ENCODE data around the gene WDR72. TPM values are rescaled to one million over a fixed set of nuclear protein-coding genes. Genes with fewer than 3 reads are reported as not detected.

Gene WDR72
- polyA plus RNA-seq, 1 of the 3 experiments (the other 2 are of a cell fraction), result 0.02 TPM

DNA sequence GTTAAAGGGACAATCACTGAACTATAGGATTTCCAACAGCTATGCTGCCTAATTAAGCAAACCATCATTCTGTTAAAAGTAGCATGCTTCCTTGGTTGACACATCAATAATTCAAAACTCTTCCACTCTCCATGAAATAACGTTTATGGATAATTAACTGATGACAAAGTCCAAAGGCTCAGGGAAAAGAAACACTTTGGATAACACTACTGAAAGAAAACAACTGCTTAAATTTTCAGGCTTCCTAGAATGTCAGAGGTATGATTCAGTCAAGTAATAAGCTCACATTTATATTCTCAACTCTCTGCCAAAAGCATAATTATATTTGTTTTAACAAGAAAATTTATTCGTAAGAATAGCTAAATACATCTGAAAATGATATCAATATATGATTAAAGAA lies 49.6 kb downstream of the WDR72 start (continued):
- TF ChIP-seq, protein P1, sequence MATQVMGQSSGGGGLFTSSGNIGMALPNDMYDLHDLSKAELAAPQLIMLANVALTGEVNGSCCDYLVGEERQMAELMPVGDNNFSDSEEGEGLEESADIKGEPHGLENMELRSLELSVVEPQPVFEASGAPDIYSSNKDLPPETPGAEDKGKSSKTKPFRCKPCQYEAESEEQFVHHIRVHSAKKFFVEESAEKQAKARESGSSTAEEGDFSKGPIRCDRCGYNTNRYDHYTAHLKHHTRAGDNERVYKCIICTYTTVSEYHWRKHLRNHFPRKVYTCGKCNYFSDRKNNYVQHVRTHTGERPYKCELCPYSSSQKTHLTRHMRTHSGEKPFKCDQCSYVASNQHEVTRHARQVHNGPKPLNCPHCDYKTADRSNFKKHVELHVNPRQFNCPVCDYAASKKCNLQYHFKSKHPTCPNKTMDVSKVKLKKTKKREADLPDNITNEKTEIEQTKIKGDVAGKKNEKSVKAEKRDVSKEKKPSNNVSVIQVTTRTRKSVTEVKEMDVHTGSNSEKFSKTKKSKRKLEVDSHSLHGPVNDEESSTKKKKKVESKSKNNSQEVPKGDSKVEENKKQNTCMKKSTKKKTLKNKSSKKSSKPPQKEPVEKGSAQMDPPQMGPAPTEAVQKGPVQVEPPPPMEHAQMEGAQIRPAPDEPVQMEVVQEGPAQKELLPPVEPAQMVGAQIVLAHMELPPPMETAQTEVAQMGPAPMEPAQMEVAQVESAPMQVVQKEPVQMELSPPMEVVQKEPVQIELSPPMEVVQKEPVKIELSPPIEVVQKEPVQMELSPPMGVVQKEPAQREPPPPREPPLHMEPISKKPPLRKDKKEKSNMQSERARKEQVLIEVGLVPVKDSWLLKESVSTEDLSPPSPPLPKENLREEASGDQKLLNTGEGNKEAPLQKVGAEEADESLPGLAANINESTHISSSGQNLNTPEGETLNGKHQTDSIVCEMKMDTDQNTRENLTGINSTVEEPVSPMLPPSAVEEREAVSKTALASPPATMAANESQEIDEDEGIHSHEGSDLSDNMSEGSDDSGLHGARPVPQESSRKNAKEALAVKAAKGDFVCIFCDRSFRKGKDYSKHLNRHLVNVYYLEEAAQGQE (IDR thresholded peaks at IDR 0.05; ENCODE audit: low read depth, low read length), result no peak
- TF ChIP-seq POLR2AphosphoS5 (IDR thresholded peaks at IDR 0.05; ENCODE audit: low read depth, low read length) (no peak), FOXM1 (IDR thresholded peaks at IDR 0.05; ENCODE audit: low read depth) (no peak), FOSL2 (IDR thresholded peaks at IDR 0.05; ENCODE audit: borderline replicate concordance, low read depth) (no peak), EP300 (IDR thresholded peaks at IDR 0.05; ENCODE audit: borderline replicate concordance in 1 of 2, low read depth in 1 of 2, low read length in 1 of 2) (no peak)
- TF ChIP-seq, protein P2, sequence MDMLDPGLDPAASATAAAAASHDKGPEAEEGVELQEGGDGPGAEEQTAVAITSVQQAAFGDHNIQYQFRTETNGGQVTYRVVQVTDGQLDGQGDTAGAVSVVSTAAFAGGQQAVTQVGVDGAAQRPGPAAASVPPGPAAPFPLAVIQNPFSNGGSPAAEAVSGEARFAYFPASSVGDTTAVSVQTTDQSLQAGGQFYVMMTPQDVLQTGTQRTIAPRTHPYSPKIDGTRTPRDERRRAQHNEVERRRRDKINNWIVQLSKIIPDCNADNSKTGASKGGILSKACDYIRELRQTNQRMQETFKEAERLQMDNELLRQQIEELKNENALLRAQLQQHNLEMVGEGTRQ (IDR thresholded peaks at IDR 0.05; ENCODE audit: borderline replicate concordance, low read depth, low read length), result no peak

DNA sequence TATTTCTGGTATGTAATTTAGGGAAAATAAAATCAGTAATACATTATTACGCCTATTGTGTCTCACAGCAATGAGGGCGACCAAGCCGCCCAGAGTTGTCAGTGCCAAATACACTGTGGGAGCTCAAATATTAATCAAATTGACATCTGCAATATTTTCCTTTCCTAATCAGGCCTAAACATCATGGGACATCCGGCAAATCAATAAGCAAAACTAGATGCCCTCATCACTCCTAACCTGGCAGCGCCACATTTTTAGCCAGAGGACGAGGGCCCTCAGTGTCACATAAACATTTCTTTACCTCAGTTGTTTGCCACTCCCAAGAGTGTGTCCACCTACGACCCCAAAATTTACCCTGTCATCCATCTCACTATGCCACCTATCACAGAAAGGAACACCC lies 64.1 kb downstream of the WDR72 start:
- no peak overlapping the region for H2AFZ ChIP-seq (ENCODE audit: low read depth)
- TF ChIP-seq FOSL2 (IDR thresholded peaks at IDR 0.05; ENCODE audit: borderline replicate concordance, low read depth) (no peak), RAD21 (IDR thresholded peaks at IDR 0.05; ENCODE audit: low read length) (no peak), TAF1 (IDR thresholded peaks at IDR 0.05; ENCODE audit: borderline replicate concordance, low read depth, low read length) (no peak), ELF1 (IDR thresholded peaks at IDR 0.05) (no peak), CHD2 (IDR thresholded peaks at IDR 0.05; ENCODE audit: low read length, partially characterized antibody) (no peak), RCOR1 (IDR thresholded peaks at IDR 0.05; ENCODE audit: low read length) (no peak), TCF12 (IDR thresholded peaks at IDR 0.05) (no peak)
- TF ChIP-seq, protein P3, sequence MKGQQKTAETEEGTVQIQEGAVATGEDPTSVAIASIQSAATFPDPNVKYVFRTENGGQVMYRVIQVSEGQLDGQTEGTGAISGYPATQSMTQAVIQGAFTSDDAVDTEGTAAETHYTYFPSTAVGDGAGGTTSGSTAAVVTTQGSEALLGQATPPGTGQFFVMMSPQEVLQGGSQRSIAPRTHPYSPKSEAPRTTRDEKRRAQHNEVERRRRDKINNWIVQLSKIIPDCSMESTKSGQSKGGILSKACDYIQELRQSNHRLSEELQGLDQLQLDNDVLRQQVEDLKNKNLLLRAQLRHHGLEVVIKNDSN (IDR thresholded peaks at IDR 0.05; ENCODE audit: borderline replicate concordance, low read depth), result no peak
- TF ChIP-seq, protein P1 (IDR thresholded peaks at IDR 0.05; ENCODE audit: low read depth, low read length), result no peak
- H3K27ac ChIP-seq (ENCODE audit: low read depth in 2 of 2, low read length in 1 of 2), result no peak overlapping the region
- no peaks in the 10 kb centered on the region for H3K9me2 ChIP-seq
- H3K4me3 ChIP-seq (ENCODE audit: low read depth in 2 of 2, low read length in 1 of 2), result no peak overlapping the region
- DNase-seq, result no peak
- POLR2A ChIA-PET, result no interaction called here
- 18% methylated on average over 7 of the region's 7 CpGs for WGBS (ENCODE audit: low lambda C conversion rate)
- H3K4me2 ChIP-seq, result no peak overlapping the region
- no peaks in the 10 kb centered on the region for H3K27me3 ChIP-seq (ENCODE audit: insufficient read depth)
- H3F3A ChIP-seq (replicated peaks; ENCODE audit: insufficient read depth), result no peaks in the 10 kb centered on the region
- no peaks in the 10 kb centered on the region for H3K9me3 ChIP-seq
- no peaks in the 10 kb centered on the region for H3K4me1 ChIP-seq (ENCODE audit: control insufficient read depth in 1 of 2, insufficient read depth in 2 of 2, low read depth in 1 of 2, low read length in 1 of 2)
- no peak overlapping the region for H3K9ac ChIP-seq
- no peaks in the 10 kb centered on the region for H3K79me2 ChIP-seq (ENCODE audit: insufficient read depth)
- CTCF ChIA-PET, result no interaction called here
- no peaks in the 10 kb centered on the region for H3K36me3 ChIP-seq (replicated peaks in 1 of 2; ENCODE audit: control insufficient read depth in 1 of 2, insufficient read depth in 2 of 2, low read length in 1 of 2)
- no peaks in the 10 kb centered on the region for H4K20me1 ChIP-seq (ENCODE audit: insufficient read depth)
